KBM-7 (cell line): ENCODE measurements around the gene HOTAIR.

Experiments
- DNase-seq: peaks from one replicate; pipeline ENCODE4 v3.0.0-alpha.2; 2015
- in situ Hi-C: fragments of 300-500 bp; cut with MboI; formaldehyde crosslinking; loops from 2 replicates; pipeline ENCODE4 v1.14.3; 2020; ENCODE audit warnings: low sequenced_read_pairs, low pct_unique_long_range_greater_than_20kb, mixed read lengths

HOTAIR gene

GRCh38 chr12:53974084-53975063 is at the start of gene HOTAIR:
Gene HOTAIR, minus strand, starts transcription at chr12:53974954.
- no peak for DNase-seq
- in situ Hi-C loops: no loop called here

DNA sequence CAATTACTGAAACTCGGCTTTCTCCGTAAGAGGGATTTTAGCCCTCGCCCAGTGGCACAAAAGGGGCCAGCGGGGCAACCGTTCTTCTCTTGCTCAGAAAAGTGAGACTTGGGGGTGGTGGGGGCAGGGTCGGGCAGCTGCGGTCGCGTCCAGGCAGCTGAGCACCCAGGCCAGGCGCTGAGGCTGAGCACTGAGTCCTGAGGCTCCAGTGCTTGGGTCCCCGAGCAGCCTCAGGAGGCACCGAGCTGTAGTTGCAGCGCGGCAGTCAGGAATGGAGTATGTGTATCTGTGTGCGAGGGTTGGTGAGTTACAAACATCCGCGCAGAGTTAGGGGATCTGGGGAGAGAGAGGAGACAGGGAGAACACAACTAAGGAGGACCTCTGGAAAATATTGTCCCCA is 49.4 kb upstream of the HOTAIR start:
- in situ Hi-C loops: no loop called here
- DNase-seq: no peak

GRCh38 chr12:54022960-54023884 is 48.5 kb upstream of the HOTAIR start:
- DNase-seq: no peak
- in situ Hi-C loops: no loop called here

GRCh38 chr12:54021432-54022013 is 46.8 kb upstream of the HOTAIR start:
- no peak for DNase-seq
- in situ Hi-C loops: no loop called here

GRCh38 chr12:54020591-54021405 is 46.0 kb upstream of the HOTAIR start:
- no peak for DNase-seq
- in situ Hi-C loops: no loop called here

DNA sequence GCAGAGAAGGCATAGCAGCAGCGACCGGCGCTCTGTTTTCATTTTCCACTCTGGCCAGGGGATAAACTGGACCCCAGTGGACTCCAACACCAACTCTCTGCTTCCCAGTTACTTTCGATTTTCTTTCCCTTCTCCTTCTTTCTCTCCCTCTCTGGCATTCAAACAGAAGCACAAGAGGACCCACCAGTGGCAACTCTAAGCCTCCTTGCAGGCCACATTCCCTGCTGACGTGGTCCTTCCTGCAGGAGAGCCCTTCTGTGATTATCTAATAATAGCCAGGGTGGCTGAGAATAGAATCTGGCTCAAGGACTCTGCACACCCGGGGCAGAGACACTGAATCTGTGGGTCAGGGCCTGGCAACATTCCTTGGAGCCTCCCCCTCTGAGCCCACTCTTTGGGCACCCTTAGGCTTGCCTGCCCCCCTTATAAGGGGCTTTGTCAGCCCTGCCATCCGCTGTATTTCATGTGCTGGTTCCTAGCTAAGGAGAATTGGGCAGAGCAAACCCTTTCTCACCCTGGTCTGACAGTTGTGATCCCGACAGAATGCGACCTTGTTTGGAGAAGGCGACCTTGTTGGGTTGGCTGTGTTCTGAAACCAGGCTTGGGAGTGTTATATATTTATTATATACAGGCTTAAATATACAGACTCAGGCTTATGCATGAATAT is 45.3 kb upstream of the HOTAIR start:
- in situ Hi-C loops: no loop called here
- no peak for DNase-seq

- in situ Hi-C loops: no loop called here
- no peak for DNase-seq
Measured at GRCh38 chr12:54019091-54019811, 44.5 kb upstream of the HOTAIR start.

- in situ Hi-C loops: no loop called here
- no peak for DNase-seq
Measured at GRCh38 chr12:54018468-54018984, 43.8 kb upstream of the HOTAIR start.

GRCh38 chr12:54017878-54018467 is 43.2 kb upstream of the HOTAIR start:
- in situ Hi-C loops: no loop called here
- peak; percentile 92 for DNase-seq

GRCh38 chr12:54017027-54017788 is 42.5 kb upstream of the HOTAIR start:
- in situ Hi-C loops: no loop called here
- peak; percentile 44 for DNase-seq

DNA sequence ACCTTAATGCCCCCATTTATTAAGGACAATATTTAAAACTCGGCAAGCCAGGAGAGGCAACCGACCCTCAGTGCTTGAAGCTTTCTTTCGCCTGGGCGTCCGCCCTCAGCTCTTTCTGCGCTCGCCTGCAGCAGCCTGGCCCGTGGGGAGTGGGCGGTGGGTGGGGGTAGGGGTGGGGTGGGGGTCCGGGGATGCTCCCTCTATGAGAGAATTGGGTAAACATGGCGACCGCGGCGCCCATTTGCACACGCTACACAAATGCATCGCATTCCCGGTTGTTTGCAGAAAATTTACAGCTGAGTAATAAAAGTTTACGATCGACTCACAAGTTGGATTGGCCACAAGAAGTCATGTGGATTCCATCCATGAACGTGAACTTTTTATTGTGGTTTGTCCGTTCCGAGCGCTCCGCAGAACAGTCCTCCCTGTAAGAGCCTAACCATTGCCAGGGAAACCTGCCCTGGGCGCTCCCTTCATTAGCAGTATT is 41.8 kb upstream of the HOTAIR start:
- in situ Hi-C loops: no loop called here
- no peak for DNase-seq

- in situ Hi-C loops: no loop called here
- no peak for DNase-seq
Measured at GRCh38 chr12:54016051-54016450, 41.3 kb upstream of the HOTAIR start.

DNA sequence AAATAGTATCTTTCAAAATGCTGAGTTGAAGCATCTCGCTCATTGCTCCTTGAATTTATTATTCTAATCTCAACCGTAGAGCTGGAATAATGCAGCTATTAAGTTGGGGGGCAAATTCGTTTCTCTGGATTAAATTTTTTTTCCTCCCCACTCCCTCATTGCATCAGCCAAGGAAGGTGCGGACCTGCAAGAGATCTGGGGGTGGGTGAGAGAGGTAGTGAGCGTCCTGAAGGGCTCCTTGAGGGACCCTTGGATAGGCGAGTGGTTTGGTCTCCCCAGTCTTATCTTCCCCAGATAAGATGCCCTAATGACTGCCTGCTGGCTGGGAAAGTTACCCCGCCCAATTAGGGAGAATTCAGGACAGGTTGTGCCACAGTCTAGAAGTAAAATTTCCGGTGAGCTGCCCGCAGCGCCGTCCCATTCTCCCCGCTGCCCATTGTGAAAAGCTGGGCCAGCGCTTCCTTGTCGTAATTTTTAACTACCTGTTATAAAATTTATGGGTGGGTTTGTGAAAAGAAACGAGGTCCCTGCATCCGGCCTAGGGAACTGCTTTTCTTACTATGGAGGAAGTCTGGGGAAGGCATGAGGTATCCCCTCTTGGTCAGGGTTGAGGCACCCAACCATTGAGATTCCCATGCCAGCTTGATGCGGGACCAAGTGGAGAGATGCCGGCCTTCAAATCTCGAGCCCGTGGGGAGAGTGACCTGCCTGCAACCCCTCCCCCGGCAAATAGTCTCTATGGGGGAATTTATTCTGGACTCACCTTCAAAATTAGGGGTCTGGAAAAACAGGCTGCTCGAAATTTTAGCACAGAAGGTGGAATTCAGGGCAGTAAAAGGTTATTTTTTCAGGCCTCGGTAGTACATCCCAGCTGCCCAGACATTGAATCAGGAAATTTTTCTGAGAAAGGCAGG is 40.5 kb upstream of the HOTAIR start:
- no peak for DNase-seq
- in situ Hi-C loops: no loop called here

DNA sequence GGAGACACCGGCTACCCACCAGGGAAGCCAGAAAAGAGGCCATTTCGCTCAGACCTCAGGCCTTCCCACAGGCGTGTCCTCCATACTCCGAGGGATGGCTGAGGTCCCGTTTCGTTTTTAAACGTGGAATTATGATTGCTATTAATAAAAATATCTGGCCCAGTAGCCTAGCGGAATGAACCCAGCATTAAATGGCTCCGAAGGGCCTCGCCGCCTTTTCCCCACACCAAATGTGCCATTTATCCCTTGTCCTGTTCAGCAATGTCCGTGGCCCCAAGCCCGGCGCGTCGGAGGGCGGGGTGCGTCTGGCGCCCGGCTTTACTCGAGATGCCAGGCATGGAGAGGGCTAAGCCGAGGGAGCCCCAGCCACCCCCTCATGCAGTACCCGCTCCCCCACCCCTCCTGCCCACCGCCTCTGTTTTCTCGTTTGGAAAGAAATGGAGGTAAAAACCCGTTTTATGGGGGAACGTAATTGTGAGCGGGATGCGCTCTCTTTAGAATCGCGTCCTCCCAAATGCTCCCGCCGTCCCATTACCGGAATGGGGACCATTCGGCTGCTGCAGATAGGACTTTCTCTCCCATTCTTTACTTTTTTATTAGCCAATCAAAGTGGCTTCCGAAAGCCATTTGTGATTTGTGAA is 39.7 kb upstream of the HOTAIR start:
- no peak for DNase-seq
- in situ Hi-C loops: no loop called here
